ENCODE data around the gene CLBA1.

CLBA1 gene

GRCh38 chr14:104980611-104981531, 4.7 kb upstream of the CLBA1 start:
- no peak for DNase-seq

- no peak for DNase-seq
Observed at GRCh38 chr14:104981699-104982541, 3.7 kb upstream of the CLBA1 start.

- DNase-seq, result no peak
Observed at GRCh38 chr14:104982548-104983230, 2.9 kb upstream of the CLBA1 start.

GRCh38 chr14:104983231-104983721, 2.3 kb upstream of the CLBA1 start:
- no peak for DNase-seq

- DNase-seq, result no peak
Observed at GRCh38 chr14:104984056-104984894, 1.3 kb upstream of the CLBA1 start.

GRCh38 chr14:104986487-104987164, 1.0 kb downstream of the CLBA1 start:
- no peak for DNase-seq

- no peak for DNase-seq
Observed at GRCh38 chr14:104989236-104989950, 3.8 kb downstream of the CLBA1 start.

- no peak for DNase-seq
Observed at GRCh38 chr14:104989951-104990303, 4.3 kb downstream of the CLBA1 start.

- DNase-seq, result no peak
Observed at GRCh38 chr14:104991896-104992230, 6.3 kb downstream of the CLBA1 start.

- DNase-seq, result no peak
Observed at GRCh38 chr14:104992501-104992900, 6.9 kb downstream of the CLBA1 start.

GRCh38 chr14:104993306-104993705, 7.7 kb downstream of the CLBA1 start:
- DNase-seq, result no peak

- no peak for DNase-seq
Observed at GRCh38 chr14:104993808-104994591, 8.4 kb downstream of the CLBA1 start.

- no peak for DNase-seq
Observed at GRCh38 chr14:104994978-104995377, 9.4 kb downstream of the CLBA1 start.

- no peak for DNase-seq
Observed at GRCh38 chr14:104996032-104996431, 10.4 kb downstream of the CLBA1 start.

- DNase-seq, result no peak
Observed at GRCh38 chr14:104996483-104996882, 10.9 kb downstream of the CLBA1 start.

- no peak for DNase-seq
Observed at GRCh38 chr14:104998801-104999200, 13.2 kb downstream of the CLBA1 start.

- no peak for DNase-seq
Observed at GRCh38 chr14:104999361-104999760, 13.8 kb downstream of the CLBA1 start.

GRCh38 chr14:105005329-105005928, 19.8 kb downstream of the CLBA1 start:
- DNase-seq, result no peak

- no peak for DNase-seq
Observed at GRCh38 chr14:105005929-105006830, 20.6 kb downstream of the CLBA1 start.
